Fibroblast of skin of scalp (primary cell): ENCODE data around the gene C8B. TPM values are rescaled to one million over a fixed set of nuclear protein-coding genes. Genes with fewer than 3 reads are reported as not detected.

ENCODE experiments used
- DNase-seq: peaks from one replicate; pipeline ENCODE4 v3.0.0-alpha.2; 2013
- polyA plus RNA-seq, 2 experiments: library from polyadenylated mRNA; unstranded; fragments of 120-200 nt; gene quantifications; one replicate each; pipeline ENCODE4 v1.2.1, GENCODE V29; 2013; ENCODE audit not compliant: insufficient read length in 2 of 2

Gene C8B
- not detected for polyA plus RNA-seq (2013, experiment 1 of 2; ENCODE audit: insufficient read length)
- not detected for polyA plus RNA-seq (2013, experiment 2 of 2; ENCODE audit: insufficient read length)

GRCh38 chr1:56965916-56966697, at the start of gene C8B:
Gene C8B, minus strand, starts transcription at chr1:56966015. Its CDS starts 67 bp downstream, at chr1:56965948.
- DNase-seq, result no peak

DNA sequence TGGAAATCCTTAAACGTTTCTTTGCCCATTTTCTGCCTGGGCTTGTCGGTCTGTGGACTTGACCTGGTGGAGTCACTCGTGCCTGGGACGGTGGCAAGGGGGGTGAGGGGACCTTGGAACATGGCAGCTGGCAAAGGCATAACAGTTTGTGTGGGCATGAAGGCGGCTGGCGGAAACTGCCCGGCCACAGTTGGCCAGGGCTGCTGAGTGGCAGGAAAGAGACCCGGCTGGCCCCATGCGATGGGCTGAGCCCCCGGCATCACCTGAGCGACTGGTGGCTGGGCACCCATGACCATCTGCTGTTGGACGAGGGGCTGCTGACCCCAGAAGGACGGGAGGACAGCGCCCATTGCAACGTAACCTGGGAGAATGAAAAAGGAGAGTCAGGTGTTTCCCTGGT, 49.3 kb upstream of the C8B start:
- DNase-seq, result no peak

- no peak for DNase-seq
Measured at GRCh38 chr1:57013522-57013921, 47.7 kb upstream of the C8B start.

DNA sequence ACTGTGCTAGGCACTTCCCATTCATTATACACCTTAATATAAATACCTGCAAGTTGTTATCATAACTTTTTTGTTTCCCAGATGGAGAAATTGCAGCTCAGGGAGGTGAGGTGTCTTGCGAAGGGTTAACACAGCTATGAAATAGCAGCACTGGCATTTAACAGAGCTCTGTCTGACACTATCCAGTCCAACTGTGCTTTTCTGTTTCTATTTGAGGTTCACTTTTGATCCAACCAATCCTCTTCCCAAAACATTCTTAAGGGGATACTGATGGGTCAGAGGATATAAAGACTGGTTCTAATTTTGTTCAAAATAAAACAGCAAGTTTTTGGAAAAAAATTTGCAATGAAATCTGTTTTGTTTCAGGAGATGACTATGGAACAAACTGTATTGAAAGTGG, 46.5 kb upstream of the C8B start:
- DNase-seq, result no peak

- DNase-seq, result no peak
Measured at GRCh38 chr1:57010511-57010910, 44.7 kb upstream of the C8B start.

DNA sequence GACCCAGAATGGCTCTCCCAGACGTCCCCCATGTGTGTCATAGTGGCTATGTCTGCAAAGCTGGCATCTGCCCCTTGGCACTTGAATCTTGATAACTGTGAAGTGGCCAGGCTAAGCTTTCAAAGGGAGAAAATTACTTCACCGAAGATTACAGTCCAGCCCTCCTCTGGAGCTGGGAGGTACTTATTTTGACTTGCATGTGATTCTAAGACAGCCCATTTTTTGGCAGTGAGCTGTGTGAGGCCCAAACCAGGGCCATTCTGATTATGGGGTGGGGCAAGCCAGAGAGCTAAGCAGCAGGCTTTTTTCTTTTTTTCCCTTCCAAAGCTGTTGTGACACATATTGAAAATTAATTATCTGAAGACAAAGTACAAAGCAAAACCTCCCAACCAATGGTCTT, 42.1 kb upstream of the C8B start:
- no peak for DNase-seq

- DNase-seq, result no peak
Measured at GRCh38 chr1:57007472-57007871, 41.7 kb upstream of the C8B start.

DNA sequence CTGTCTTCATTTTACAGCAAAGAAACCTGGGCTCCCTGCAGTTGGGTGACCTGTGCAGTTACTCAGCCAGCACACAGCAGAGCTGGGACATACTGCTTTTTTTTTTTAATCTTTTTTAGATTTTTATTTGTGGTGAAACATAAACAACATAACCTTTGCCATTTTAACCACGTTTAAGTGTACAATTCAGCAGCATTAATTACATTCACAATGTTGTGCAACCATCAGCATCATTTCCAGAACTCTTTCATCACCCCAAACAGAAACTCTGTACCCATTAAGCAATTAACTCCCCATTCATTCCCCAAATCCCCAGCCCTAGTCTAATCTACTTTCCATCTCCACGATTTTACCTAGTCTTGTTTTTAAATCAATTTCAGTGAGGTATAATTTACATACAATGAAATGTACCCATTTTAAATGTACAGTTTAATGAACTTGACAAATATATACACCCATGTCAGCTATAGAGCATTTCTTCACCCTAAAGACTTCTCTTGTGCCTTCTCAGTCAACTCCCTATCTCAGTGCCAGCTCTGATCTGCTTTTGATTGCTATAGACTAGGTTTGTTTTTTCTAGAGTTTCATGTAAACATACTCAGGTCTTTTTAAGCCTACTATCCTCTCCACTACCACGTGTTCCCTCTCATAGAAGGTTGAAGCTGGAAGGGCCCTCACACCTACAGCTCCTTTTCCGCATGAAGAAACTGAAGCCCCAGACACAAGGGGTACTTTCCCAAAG, 37.8 kb upstream of the C8B start:
- DNase-seq, result no peak

DNA sequence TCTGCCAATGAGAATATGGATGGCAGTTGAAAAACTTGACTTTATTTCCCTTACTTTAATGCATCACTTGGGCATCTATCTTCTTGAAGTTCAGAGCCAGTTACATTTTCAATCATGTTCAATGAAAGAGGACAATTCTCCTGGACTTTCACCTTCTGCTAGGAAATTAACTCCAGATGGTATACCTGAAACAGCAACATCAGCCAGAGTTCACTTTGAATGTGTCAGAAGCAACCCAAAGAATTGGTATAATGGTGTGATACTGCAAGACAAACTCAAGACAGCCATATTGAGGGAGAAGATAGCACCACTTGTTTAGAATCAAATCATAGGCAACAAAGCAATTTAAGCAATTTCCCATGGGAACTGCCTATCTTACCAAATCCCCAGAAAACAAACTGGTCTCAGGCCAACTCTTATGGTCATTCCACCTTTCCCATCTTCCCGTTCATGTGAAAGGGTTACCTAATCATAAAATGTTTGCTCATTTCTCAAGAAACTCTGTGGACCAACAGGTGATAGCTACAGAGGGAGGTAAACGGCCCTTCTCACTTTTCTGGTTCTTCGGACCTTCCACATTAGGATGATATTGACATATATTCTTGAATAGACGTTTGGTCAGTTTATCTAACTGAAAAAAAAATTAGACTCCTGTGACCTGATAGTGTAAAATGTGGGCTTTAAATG, 29.7 kb upstream of the C8B start:
- no peak for DNase-seq

DNA sequence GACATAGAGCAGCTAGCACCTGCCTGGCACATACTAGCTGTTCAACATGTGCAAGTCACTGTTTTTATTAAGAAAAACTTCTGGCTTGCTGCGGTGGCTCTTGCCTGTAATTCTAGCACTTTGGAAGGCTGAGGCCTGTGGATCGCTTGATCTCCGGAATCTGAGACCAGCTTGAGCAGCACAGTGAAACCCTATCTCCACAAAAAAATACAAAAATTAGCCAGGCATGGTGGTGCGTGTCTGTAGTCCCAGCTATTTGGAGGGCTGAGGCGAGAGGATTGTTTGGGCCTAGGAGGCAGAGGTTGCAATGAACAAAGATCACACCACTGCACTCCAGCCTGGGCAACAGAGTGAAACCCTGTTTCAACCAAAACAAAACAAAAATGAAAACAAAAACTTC, 27.7 kb upstream of the C8B start:
- no peak for DNase-seq

GRCh38 chr1:56992318-56993125, 26.7 kb upstream of the C8B start:
- DNase-seq, result no peak

DNA sequence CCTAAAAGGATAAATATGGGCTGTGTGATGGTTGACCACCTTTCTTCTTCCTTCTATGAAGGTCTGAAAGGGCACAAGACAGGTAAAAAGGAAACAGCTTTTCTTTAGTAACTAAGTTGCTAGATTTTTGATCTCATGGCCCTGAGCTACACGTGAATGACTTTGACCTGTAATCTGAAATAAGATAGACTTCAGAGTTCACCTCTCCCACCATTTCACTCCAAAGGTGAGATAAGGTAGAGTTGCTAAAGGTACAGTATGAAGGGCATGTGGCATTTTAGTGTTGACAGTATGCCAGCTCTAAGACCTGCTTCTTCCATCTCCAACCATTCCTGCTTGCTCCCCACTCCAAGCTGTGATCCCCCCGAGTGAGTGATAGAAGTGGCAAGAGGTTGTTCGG, 25.8 kb upstream of the C8B start:
- no peak for DNase-seq

DNA sequence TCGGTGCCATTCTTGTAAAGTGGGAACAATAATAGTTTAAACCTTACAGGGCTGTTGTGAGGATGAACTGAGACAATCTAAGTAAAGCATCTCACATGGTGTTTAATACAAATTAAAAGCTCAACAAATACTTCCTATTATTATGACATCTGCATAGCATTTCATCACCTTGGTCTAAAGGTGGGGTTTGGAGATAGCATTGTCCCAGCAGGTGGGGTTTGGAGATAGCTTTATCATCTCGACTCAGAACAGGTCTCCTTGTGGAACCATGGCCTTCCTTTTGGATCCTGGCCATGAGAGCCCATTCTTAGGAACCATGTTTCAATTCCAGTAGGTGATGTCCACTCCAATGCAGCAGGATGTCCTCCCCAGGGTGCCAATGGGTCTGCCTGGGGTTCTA, 20.6 kb upstream of the C8B start:
- DNase-seq, result no peak

- DNase-seq, result no peak
Measured at GRCh38 chr1:56985857-56986256, 20.0 kb upstream of the C8B start.

- no peak for DNase-seq
Measured at GRCh38 chr1:56983484-56983883, 17.7 kb upstream of the C8B start.

DNA sequence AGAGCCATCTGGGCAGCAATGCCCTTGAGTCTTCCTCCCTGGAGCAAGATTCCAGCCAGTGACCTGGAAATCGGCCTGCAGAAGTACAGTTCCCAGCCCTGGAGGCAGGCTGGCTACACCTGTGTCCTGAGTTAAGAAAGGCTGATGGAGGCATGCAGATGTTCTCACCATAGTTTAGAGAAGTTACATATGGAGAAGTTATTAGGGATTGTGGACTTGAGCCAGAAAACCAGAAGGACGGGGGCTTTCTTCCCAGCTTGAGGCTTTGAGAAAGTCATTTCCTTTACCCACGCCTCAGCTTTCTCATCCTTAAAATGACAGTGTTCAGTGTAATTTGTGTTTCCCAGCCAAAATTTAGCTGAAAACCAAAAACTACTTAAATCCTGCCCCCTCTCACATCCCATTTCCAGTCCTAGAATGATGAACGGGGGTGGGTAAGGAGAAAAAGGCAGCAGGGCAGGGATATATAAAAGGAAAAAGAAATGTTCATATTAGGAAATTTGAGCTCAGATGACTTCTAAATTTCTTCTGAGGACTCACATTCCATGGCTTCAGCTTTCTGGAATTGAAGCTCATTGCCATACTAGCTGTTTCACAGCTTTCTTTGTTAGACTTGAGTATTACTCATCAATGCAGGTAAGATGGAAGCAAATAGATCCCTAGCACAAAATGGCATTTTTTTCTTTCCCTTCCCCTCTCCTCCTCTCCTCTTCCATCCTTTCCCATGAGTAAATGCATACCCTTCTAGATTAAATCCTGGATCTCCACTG, 14.4 kb upstream of the C8B start:
- peak; percentile 49 for DNase-seq

GRCh38 chr1:56978819-56979218, 13.0 kb upstream of the C8B start:
- DNase-seq, result no peak

- no peak for DNase-seq
Measured at GRCh38 chr1:56977910-56978309, 12.1 kb upstream of the C8B start.

DNA sequence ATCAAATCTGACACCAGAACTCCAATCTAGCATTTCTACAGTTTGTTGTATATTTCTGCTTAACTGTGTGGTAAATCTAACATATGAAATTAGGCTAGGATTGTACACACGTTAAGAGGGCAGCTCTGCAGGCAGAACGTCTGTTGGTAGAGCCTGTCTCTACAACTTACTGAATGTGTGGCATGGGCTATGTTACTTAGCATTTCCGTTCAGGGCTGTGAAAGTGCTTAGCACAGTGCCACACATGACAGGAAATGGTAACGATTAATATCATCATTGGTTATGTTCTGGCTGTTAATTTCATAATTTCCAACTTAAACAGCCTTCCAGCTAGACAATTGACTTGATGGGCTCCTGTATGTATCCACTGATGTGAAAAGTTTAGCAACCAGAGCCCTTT, 9.6 kb upstream of the C8B start:
- no peak for DNase-seq

GRCh38 chr1:56973923-56974742, 8.3 kb upstream of the C8B start:
- peak; percentile 28 for DNase-seq

GRCh38 chr1:56972976-56973375, 7.2 kb upstream of the C8B start:
- DNase-seq, result peak; percentile 70
